Pancreas (tissue), 10 donors: Measurements from ENCODE around the gene SLC25A42. TPM values are rescaled to one million over a fixed set of nuclear protein-coding genes. Genes with fewer than 3 reads are reported as not detected.
A peak's percentile ranks its signal among the peaks of the same experiment; 100 is the strongest.
"Not testable (repeated sequence)": the region's sequence is repeated elsewhere in the genome, so short reads cannot be mapped to it uniquely, and the experiment has no call there.

Experiments
- ATAC-seq, 4 donors: fragments of 200-7000 bp; cut with Tn5 transposase; one replicate each; pipeline versions ENCODE4 v1.8.0 to v1.9.1; 2020; ENCODE audit warnings: mild to moderate bottlenecking in 4 of 4, moderate library complexity in 4 of 4
- DNase-seq, 6 donors: peaks; one replicate each; pipeline ENCODE4 v3.0.0-alpha.2; 2020
- FAIRE-seq: peaks from 2 replicates; lab custom pipeline; 2012; peaks lifted over from hg19 to GRCh38; lab: Jason Lieb, UNC
- H3K27ac ChIP-seq, 4 donors: fragments of 200-600 bp; sonication (generic); 1 replicate in 3 of 4; 2 replicates in 1 of 4; pipeline versions ENCODE4 v1.5.0 to v1.8.0; 2020
- H3K27me3 ChIP-seq, 4 donors: fragments of 200-600 bp; one replicate each; pipeline ENCODE4 v1.8.0; 2021
- H3K36me3 ChIP-seq, 3 donors: fragments of 200-600 bp; sonication (generic) in 1 of 3; one replicate each; pipeline versions ENCODE4 v1.5.0 to v1.8.0; 2020 to 2021
- H3K4me1 ChIP-seq, 3 donors: fragments of 200-600 bp; one replicate each; pipeline ENCODE4 v1.8.0; 2021
- H3K4me3 ChIP-seq, 4 donors: fragments of 200-600 bp; sonication (generic) in 2 of 4; one replicate each; pipeline versions ENCODE4 v1.5.0 to v1.8.0; 2020 to 2021
- H3K9me3 ChIP-seq, 4 donors: fragments of 200-600 bp; one replicate each; pipeline ENCODE4 v1.8.0; 2021
- CTCF ChIP-seq, 4 donors: fragments of 200-600 bp; sonication (generic) in 3 of 4; IDR thresholded peaks; one replicate each; pipeline versions ENCODE4 v1.5.0 to v1.8.0; 2021; ENCODE audit warnings: antibody characterized with exemption in 4 of 4
- WGBS, 2 donors: extraction: QIAGEN DNeasy Blood & Tissue Kit; methylation state at CpG; one replicate each; pipeline ENCODE4 v1.1.7; 2013; 5-methylcytosine and 5-hydroxymethylcytosine counted together
- intact Hi-C, 3 donors: fragments of 100-400 bp; cut with DNase I; formaldehyde crosslinking; loops; one replicate each; pipeline versions ENCODE4 v1.11.1 to v1.14.2; 2022
- polyA plus RNA-seq, 2 donors: library from polyadenylated mRNA; stranded (reverse); fragments of 200-250 nt; gene quantifications; one replicate each; pipeline ENCODE4 v1.2.3, GENCODE V29; 2013
- total RNA-seq, 6 donors: library from RNA; stranded (reverse); fragmentation: NEBNext Ultra II Directional in 4 of 6; extraction: Animal tissue kit (Norgen Biotek cat#: 25700) in 4 of 6; gene quantifications; one replicate each; pipeline versions ENCODE4 v1.2.1 to v1.2.4, GENCODE V29; 2021 to 2023
- donor health status: healthy with polysubstance abuse.
- donor health status: DM: no; HTN: no; CAD: no; lungs with moderate emphysema.
- donor health status: DM: no; HTN: no; CAD: no.
- donor health status: control.
- donor health status: control.
- donor health status: Bipolar disorder and iron deficiency.
- donor health status: DM: yes; HTN: yes; CAD: no.
- donor health status: DM: no; HTN: no; CAD: no.
- donor health status: DM: no; HTN: no; CAD: no.
- donor health status: DM: yes; HTN: yes; CAD: no.

Gene SLC25A42
- total and polyA plus RNA-seq, 8 donors: 3.9 to 8.7 (median 6.6) TPM

GRCh38 chr19:19101540-19101939, 37.7 kb downstream of the SLC25A42 start:
- Histone ChIP-seq H3K4me1 (no peaks in the 10 kb centered on the region), H3K4me3 (no peak overlapping the region), H3K27ac (no peak overlapping the region), H3K36me3 (no peaks in the 10 kb centered on the region), H3K27me3 (no peaks in the 10 kb centered on the region), H3K9me3 (no peaks in the 10 kb centered on the region)
- FAIRE-seq (no peak), DNase-seq (no peak), ATAC-seq (no peak)
- intact Hi-C loops: no loop called here
- no peak for TF ChIP-seq CTCF (IDR thresholded peaks at IDR 0.05)
- WGBS, 2 donors: 96 to 97% methylated on average over 8 of the region's 8 CpGs

GRCh38 chr19:19102566-19102965, 38.8 kb downstream of the SLC25A42 start:
- H3K9me3 ChIP-seq, H3K27me3 ChIP-seq, H3K36me3 ChIP-seq, FAIRE-seq, H3K4me3 ChIP-seq, ATAC-seq, H3K27ac ChIP-seq, H3K4me1 ChIP-seq, intact Hi-C loops, DNase-seq: not testable (repeated sequence)
- 96 to 100% methylated on average over 10 of the region's 10 CpGs for WGBS, 2 donors

- Histone ChIP-seq H3K27me3 (no peaks in the 10 kb centered on the region), H3K36me3 (no peaks in the 10 kb centered on the region), H3K4me1 (no peaks in the 10 kb centered on the region), H3K27ac (no peak overlapping the region), H3K4me3 (no peak overlapping the region), H3K9me3 (no peaks in the 10 kb centered on the region)
- no peak for TF ChIP-seq CTCF (IDR thresholded peaks at IDR 0.05)
- WGBS, 2 donors: 95 to 96% methylated on average over 11 of the region's 11 CpGs
- intact Hi-C loops: no loop called here
- DNase-seq (no peak), ATAC-seq (no peak), FAIRE-seq (no peak)
Observed at GRCh38 chr19:19103167-19103566, 39.4 kb downstream of the SLC25A42 start.

- H3K4me3 ChIP-seq: peak overlapping the region in 2 of 4 donors; percentile 10 to 26
Observed at GRCh38 chr19:19105365-19106055, 41.7 kb downstream of the SLC25A42 start.

GRCh38 chr19:19106056-19106551, 42.3 kb downstream of the SLC25A42 start:
- Histone ChIP-seq H3K4me1 (no peaks in the 10 kb centered on the region), H3K36me3 (no peaks in the 10 kb centered on the region), H3K4me3 (peak overlapping the region in 2 of 4 donors; percentile 10 to 20), H3K27me3 (no peaks in the 10 kb centered on the region), H3K9me3 (no peaks in the 10 kb centered on the region), H3K27ac (no peak overlapping the region)
- ATAC-seq (peak in 3 of 4 donors; percentile 10 to 39 (median 38)), FAIRE-seq (no peak), DNase-seq (no peak)
- intact Hi-C loops: no loop called here
- TF ChIP-seq CTCF (IDR thresholded peaks at IDR 0.05): no peak
- WGBS, 2 donors: 77 to 79% methylated on average over 25 of the region's 25 CpGs

More at GRCh38 chr19:19105365-19106055, 41.7 kb downstream of the SLC25A42 start:
- peak in 1 of 6 donors; percentile 54 for DNase-seq
- Histone ChIP-seq H3K27ac (no peak overlapping the region), H3K4me1 (no peaks in the 10 kb centered on the region), H3K27me3 (no peaks in the 10 kb centered on the region), H3K9me3 (no peaks in the 10 kb centered on the region), H3K36me3 (no peaks in the 10 kb centered on the region)
- WGBS, 2 donors: 61 to 64% methylated on average over 32 to 36 of the region's 36 CpGs
- peak; percentile 52 to 83 (median 70) for ATAC-seq
- no peak for TF ChIP-seq CTCF (IDR thresholded peaks at IDR 0.05)
- intact Hi-C loops: no loop called here
- no peak for FAIRE-seq

GRCh38 chr19:19106938-19107337, 43.1 kb downstream of the SLC25A42 start:
- 96 to 98% methylated on average over 7 of the region's 7 CpGs for WGBS, 2 donors
- H3K9me3 ChIP-seq, FAIRE-seq, ATAC-seq, H3K27me3 ChIP-seq, H3K36me3 ChIP-seq, H3K4me3 ChIP-seq, DNase-seq, intact Hi-C loops, H3K27ac ChIP-seq, H3K4me1 ChIP-seq: not testable (repeated sequence)
